ENCODE measurements around the gene RAD51B.
A peak's percentile ranks its signal among the peaks of the same experiment; 100 is the strongest.

The RAD51B gene

GRCh38 chr14:68664225-68664681 lies 844.7 kb downstream of the RAD51B start:
- TF ChIP-seq, protein P1, sequence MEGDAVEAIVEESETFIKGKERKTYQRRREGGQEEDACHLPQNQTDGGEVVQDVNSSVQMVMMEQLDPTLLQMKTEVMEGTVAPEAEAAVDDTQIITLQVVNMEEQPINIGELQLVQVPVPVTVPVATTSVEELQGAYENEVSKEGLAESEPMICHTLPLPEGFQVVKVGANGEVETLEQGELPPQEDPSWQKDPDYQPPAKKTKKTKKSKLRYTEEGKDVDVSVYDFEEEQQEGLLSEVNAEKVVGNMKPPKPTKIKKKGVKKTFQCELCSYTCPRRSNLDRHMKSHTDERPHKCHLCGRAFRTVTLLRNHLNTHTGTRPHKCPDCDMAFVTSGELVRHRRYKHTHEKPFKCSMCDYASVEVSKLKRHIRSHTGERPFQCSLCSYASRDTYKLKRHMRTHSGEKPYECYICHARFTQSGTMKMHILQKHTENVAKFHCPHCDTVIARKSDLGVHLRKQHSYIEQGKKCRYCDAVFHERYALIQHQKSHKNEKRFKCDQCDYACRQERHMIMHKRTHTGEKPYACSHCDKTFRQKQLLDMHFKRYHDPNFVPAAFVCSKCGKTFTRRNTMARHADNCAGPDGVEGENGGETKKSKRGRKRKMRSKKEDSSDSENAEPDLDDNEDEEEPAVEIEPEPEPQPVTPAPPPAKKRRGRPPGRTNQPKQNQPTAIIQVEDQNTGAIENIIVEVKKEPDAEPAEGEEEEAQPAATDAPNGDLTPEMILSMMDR (IDR thresholded peaks at IDR 0.05; ENCODE audit: low read length, missing control alignments): no peak
- DNase-seq (ENCODE audit: low read depth): no peak

DNA sequence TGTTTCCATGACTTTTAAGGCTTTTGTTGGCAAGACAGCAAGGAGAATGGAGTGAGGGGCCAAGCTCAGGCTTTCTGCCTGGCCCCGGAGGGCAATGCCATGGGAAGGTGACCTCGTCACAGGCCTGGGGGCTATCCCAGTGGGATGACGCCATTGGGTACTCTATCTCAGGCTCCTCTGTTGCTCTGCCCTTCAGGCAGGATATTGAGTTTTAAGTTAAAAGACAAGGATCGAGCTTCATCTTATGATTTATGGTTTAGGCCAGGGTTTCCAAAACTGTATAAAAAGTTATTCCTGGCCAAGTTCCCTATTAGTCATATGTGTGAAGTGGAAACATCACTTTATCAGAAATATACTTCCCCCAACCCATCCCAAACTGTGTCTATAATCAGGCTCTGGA lies 845.6 kb downstream of the RAD51B start:
- H3K4me3 ChIP-seq (replicated peaks; ENCODE audit: low read depth, low read length): no peak overlapping the region
- DNase-seq (ENCODE audit: low read depth): peak; percentile 46
- TF ChIP-seq, protein P1 (IDR thresholded peaks at IDR 0.05; ENCODE audit: low read length, missing control alignments): no peak

More at GRCh38 chr14:68664225-68664681, 844.7 kb downstream of the RAD51B start:
- no peak overlapping the region for H3K4me3 ChIP-seq (replicated peaks; ENCODE audit: low read depth, low read length)

DNA sequence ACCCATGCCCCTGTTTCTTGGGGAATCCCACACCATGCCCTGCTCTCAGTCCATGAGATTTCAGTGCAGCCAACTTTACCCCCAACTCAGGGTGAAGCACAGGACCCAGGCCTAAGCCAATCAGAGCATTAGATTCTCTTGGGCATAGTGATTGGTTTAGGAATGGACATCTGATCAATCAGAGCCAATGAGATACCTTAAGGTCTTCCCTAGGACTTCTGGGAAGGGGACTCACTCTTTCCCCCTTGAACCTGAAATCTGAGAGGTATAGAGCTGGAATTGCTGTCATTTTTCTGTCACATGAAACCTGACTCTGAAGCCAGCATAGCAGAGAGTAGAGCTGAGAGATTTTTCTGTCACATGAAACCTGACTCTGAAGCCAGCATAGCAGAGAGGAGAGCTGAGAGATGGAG lies 846.2 kb downstream of the RAD51B start:
- no peak overlapping the region for H3K4me3 ChIP-seq (replicated peaks; ENCODE audit: low read depth, low read length)
- DNase-seq (ENCODE audit: low read depth): no peak
- TF ChIP-seq, protein P1 (IDR thresholded peaks at IDR 0.05; ENCODE audit: low read length, missing control alignments): no peak

GRCh38 chr14:68666236-68666635 lies 846.7 kb downstream of the RAD51B start:
- H3K4me3 ChIP-seq (replicated peaks; ENCODE audit: low read depth, low read length): no peak overlapping the region
- DNase-seq (ENCODE audit: low read depth): peak; percentile 40
- TF ChIP-seq, protein P1 (IDR thresholded peaks at IDR 0.05; ENCODE audit: low read length, missing control alignments): no peak

DNA sequence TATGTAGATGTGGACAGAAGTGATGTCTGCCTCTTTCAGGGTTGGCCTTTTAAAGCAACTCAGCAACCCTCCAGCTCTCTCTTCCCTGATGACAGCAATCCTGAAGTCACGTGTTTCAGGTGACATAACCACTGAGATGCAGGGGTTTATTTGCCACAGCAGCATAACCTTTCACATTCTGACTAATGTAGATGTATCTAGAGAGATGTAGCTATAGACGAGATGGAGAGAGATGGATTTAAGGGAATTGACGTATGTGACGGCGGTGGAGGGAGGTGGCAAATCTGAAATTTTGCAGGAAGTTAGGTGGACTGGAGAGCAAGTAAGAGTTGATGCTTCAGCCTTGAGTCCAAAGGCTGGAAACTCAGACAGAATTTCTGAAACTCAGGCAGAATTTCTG lies 847.3 kb downstream of the RAD51B start:
- TF ChIP-seq, protein P1 (IDR thresholded peaks at IDR 0.05; ENCODE audit: low read length, missing control alignments): no peak
- no peak overlapping the region for H3K4me3 ChIP-seq (replicated peaks; ENCODE audit: low read depth, low read length)
- no peak for DNase-seq (ENCODE audit: low read depth)

DNA sequence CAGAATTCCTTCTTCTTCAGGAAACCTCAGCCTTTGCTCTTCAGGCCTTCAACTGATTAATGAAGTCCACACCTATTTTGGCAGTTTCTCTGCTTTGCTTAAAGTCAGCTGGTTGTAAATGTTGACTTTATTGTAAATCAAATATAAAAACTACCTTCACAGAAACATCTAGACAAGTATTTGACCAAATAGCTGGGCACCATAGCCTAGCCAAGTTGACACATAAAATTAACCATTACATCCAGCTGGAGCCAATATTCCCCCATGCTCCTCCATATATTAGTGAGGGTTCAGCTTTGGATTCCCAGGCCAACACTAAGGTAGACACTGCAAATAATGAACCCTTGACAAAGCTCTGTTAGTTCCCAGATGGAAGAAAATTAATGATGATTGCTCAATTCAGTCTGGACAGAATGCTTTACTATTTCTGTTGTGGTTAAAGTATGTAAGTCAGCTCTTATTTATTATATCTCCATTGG lies 847.8 kb downstream of the RAD51B start:
- peak; percentile 45 for DNase-seq (ENCODE audit: low read depth)
- no peak overlapping the region for H3K4me3 ChIP-seq (replicated peaks; ENCODE audit: low read depth, low read length)
- TF ChIP-seq, protein P1 (IDR thresholded peaks at IDR 0.05; ENCODE audit: low read length, missing control alignments): no peak

- TF ChIP-seq, protein P1 (IDR thresholded peaks at IDR 0.05; ENCODE audit: low read length, missing control alignments): no peak
- H3K4me3 ChIP-seq (replicated peaks; ENCODE audit: low read depth, low read length): no peak overlapping the region
- DNase-seq (ENCODE audit: low read depth): no peak
Measured at GRCh38 chr14:68668028-68668427, 848.4 kb downstream of the RAD51B start.
